Measurements from ENCODE around the gene TSC22D3.

Gene TSC22D3

DNA sequence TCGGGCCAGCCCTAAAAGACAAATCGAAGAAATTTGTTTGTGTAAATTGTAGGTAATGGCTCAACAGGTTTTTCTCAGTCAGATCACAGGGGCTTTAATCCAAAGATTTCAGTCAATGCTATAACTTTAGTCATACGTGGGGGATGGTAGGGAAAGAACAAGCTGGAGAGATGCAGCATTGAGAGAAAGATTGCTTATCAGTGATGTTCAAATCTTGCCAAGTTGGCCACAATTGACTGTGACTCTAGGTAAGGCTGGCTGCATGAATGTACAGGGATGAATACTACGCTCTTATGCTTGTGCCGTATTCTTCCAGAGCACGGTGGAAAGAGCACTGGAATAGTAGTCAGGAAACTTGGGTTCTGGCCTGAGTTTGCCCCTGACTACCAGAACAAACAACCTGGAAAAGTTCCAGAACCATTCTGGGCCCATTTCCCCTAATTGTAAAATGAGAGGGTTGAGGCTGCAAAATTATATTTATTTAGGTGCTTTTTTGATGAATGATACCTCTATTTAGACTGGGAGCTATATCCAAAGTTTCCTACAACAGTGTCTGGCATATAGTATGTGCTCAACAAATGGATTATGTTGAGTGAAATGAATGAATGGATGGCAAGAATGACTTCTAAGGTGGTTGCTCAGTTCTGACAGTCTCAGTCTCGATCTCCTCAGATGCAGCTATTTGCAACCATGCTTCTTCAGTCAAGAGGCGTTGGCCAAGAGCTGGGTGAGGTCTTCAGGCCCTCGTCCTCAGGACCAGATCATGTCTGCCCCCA, 44.4 kb downstream of the TSC22D3 start:
- DNase-seq = no peak

GRCh38 chrX:107730298-107730655, 45.3 kb downstream of the TSC22D3 start:
- no peak for DNase-seq

DNA sequence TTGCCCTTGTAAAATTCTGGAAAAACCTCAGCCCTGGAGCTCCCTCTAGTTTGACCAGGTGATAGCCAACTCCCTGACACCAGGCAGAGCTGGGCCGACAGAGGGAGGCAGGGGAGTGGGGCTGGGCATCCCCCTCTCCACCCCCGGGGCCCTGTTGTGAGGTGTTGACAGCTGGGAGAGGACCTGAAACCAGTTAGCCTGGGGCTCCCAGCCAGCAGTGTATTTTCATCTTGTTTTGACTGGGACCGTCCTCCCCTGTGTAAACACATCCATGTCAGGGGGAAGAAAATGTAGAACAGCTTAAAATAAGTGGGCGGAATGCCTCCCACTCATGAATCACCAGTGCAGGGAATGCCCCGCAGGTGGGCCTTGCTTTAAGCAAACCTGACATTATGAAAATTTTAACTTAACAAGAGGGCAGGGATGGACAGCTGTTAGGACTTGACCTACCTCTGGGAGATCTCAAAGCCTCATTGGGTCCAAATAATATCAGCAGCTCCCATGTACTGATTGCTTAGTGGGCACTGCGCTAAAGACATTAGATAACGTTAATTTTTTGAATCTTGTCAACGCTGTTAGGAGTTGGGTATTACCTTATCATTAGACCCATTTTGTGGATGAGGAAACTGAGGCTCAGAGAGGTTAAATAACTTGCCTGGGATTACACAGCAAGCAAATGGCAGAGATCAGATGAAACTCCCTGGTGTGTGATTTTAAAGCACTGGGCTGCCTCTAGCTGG, 45.9 kb downstream of the TSC22D3 start:
- peak in 2 of 56 donors; percentile 4 to 6 for DNase-seq

GRCh38 chrX:107728371-107729099, 47.1 kb downstream of the TSC22D3 start:
- peak in 26 of 56 donors; percentile 0 to 35 (median 13) for DNase-seq

DNA sequence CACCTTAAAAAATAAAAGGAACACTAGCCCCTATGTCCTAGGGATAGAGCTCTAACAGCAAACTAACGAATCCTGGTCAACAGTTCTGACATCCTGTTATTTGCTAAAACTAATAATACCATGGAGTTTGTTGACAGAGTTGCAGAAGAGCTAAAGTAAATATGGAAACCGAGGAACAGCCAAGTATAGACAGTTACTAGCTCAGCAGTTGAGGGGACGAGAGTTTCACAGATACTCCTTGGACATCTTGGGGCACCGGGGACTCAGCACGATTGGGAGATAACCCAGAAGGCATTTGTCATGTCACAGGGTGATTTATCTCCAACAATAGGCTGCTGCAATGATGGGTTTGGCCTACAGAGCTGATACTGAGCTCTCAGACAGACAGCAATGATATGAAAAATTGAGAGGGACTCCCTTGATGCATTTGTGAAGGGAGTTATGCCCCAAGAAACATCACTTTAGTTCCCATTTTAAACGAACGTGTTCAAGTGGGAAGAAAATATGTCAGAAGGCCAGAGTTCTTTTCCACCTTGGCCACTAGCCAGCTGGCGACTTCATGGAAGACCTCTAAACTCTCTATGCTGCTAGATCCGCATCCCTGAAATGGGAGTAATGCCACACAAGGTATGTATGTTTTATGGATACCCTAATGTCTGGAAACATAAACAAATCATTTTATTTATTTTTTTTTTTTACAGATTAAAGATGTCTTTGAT, 48.6 kb downstream of the TSC22D3 start:
- DNase-seq = no peak

DNA sequence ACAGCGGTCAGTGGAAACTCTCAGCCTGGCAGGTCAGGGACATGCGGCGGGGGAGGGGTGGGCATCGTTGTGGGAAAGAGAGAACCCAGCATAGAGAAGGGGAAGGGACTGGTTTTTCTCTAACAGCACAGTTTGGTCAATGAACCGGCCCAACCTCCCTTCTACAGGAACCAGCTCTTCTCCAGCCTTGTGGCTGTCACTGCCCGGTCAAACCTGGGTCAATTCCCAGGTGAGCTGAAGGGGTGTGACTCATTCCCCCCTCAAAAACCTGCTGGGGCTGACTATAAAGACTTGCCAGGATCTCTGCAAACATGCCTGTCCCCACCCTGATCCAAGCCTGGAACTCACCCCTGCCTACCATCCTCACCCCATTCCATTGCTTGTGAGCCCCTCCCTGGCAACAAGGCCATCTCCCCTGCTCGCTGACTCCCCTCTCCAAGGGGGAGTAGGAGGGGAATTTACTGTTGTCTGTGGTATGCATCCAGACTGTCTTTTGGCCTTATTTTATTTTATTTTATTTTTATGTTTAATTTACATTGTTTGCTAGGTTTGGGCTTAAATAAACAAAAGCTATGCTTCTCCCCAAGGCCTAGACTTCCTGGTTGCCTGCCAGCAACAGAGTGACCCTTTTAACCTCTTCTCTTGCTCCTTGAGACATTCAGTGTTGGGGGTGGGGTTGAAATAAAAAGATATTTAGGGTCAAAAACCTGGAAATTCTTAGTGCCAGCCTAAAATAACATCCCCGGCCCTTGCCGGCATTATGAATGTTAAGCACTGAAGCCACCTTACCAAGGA, 49.6 kb downstream of the TSC22D3 start:
- no peak for DNase-seq

DNA sequence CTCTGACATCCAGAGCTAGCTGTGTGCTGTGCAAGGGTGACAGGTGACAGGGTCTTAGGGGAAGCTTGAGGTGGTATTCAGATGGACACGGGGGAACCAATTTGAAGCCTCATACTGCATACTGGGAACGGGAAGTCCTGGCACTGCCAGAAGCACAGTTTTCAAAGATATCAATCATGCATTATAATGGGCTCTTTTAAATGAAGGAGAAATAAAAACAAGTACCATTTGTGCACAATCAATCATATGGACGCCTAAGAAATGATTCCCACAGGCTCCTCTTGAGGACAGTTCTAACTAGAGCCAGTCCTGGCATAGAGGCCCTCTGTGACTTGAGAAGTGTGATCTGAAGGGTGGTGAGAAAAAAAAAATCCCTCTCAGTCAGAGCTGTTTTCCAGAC, 50.9 kb downstream of the TSC22D3 start:
- no peak for DNase-seq

- peak in 1 of 56 donors; percentile 1 for DNase-seq
Observed at GRCh38 chrX:107723511-107723910, 52.1 kb downstream of the TSC22D3 start.

DNA sequence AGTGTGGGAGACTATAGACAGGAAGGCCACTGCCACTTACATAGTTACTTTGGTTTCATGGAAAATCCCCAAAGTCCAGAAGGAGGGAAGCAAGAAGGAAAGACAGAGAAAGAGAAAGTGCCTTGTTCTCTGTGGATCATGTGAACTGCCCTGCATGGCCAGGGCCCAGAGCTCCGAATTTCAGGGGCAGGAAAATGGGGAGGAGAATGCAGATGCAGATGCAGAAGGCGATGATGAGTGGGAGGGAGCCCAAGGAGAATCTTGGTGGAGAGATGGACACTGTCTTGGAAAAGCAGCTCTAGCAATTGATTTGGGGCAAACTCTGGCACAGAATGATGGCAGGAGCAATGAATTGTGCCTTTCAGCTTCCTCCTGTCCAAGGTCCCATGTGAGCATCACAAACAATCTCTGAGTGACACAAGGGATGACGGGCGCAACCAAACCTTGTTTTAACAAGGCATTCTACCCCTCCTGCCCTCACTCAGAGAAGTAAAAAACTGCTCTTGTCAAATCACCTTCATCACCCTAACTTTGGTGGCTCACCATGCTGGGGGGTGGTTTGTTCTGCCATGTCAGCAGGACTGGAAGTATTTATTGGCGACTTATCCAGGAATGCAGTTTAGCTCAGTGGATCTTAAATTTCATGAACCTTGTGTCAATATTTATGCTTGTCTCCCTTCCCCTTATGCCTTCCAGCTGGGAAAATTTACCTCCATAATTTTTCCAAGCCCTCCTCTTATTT, 53.5 kb downstream of the TSC22D3 start:
- peak in 8 of 56 donors; percentile 1 to 17 (median 4) for DNase-seq

DNA sequence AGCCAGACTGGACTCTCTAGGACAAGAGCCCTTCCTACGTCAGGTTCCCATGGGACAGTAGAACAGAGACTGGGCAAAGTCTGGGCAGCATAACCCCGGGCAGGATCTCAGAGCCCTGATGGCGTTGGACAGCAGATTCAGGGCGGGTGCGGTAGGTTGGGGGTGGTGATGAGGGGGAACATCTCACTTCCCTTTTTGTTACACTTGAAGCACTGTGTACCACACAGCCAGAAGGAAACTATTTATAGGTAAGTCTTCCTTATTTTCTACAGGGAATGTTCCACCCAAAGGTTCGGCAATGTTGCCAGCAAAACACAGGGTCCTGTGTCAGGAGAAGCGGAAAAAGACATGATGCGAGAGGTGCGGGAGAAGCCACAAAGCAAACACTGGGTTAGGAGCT, 54.3 kb downstream of the TSC22D3 start:
- DNase-seq = peak in 2 of 56 donors; percentile 3 to 12

DNA sequence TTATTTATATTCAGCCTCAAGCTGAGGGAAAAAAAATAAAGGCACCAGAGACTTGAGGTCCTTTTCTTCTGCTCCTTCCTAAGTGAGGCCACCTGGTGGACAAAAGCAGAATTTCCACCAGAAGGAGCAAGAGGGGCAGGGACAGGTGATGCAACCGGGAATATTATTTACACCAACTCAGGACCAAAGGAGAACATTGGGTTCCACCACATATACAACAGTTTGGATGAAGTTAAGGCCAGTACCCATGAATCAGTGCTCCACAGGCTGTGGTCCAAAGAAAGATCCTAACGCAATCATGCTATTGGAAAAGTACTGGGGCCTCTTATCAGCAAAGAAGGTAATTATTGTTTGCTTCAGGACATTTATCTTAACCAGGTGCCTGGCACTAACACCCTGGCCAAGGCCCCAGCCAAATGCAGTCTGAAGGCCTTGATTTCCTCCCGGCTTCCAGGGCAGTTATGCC, 57.4 kb downstream of the TSC22D3 start:
- peak in 40 of 56 donors; percentile 1 to 78 (median 20) for DNase-seq

DNA sequence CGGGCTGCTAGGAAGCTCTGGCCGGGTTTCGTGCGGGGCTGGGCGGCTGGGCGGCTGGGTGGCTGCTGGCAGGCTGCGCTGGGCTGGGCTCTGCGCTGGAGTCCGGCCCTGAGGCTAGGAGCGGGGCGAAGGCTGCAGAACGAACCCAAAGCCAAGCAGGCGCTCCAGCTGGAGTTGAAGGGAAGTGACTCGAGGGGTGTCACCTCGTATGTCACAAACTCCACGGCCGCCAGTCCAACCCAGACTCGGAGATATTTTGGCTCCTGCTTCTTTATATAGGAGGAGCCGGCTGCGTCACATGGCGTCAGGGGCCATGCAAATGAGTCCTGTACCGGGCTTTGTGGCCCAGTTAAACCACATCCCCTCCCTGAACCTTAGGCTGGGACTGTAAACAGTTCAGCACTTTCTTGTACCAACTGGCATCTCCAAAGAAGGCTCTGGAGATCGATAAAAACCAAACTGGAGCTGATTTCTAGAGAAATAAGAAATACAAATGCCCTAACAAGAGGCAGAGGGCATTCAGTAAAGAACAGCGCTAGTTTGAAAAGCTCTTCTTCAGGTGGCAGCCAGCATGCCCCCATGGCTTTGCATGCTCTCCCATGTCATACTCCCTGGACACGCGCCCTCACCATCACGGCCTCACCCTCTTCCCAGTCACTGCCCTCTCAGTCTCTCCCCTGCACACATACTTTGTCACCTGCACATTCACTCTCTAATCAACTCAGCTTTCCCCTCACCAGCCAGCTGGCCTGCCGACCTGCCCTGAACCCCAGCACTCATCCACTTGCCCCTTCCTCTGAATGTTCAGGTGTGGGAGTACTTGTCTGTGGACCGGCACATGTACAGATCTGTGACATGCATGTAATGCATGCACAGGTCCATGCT, 58.5 kb downstream of the TSC22D3 start:
- peak in 54 of 56 donors; percentile 5 to 81 (median 56) for DNase-seq

DNA sequence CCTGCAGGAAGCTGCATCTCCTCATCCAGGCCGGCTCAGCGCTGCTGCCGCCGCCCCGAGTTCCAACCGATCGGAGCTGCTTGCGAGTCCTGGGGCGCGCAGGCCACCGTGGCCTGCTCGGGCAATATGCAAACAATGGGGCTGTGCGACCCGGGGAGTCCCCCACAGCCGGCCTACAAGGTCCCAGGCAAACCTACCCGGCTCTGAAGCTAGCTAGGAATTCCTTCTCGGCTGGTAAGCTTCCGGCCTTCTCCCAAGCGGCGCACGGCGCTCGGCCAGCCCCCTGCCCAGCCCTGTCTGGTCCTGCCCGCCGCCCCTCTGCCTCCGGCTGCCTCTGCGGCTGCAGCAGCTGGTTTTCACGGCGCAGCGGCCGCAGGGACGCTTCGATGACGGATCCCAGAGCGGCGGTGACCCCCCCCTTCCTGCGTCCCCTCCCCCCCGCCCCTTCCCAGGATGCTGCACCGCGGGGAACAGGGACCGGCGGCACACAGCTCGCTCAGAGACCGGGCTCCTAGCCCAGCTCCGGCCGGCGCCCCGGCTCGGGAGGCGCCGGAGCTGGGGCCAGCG, 59.4 kb downstream of the TSC22D3 start:
- peak in 47 of 56 donors; percentile 1 to 67 (median 41) for DNase-seq

GRCh38 chrX:107715331-107716117, 60.1 kb downstream of the TSC22D3 start:
- DNase-seq = peak in 28 of 56 donors; percentile 2 to 51 (median 24)

GRCh38 chrX:107714206-107714891, 61.2 kb downstream of the TSC22D3 start:
- DNase-seq = peak in 2 of 56 donors; percentile 4 to 26

GRCh38 chrX:107713543-107714205, 61.9 kb downstream of the TSC22D3 start:
- DNase-seq = no peak

Measured in nucleus accumbens (tissue), 56 donors.